Muscle layer of duodenum (tissue), 2 donors: Measurements from ENCODE around the gene VKORC1.

Source experiments
- H3K27ac ChIP-seq: one replicate; pipeline ENCODE4 v1.7.0; 2013; ENCODE audit warnings: mild to moderate bottlenecking, low read length
- H3K27me3 ChIP-seq: one replicate; pipeline ENCODE4 v1.7.0; 2013; ENCODE audit warnings: low read depth, mild to moderate bottlenecking, control low read depth, low read length
- H3K36me3 ChIP-seq, 2 donors: one replicate each; pipeline ENCODE4 v1.7.0; 2013; ENCODE audit warnings: low read length in 2 of 2, control low read depth in 1 of 2, mild to moderate bottlenecking in 1 of 2; ENCODE audit not compliant: insufficient read depth in 2 of 2, control insufficient read depth in 1 of 2
- H3K4me1 ChIP-seq, 2 donors: one replicate each; pipeline ENCODE4 v1.7.0; 2013; ENCODE audit warnings: low read length in 2 of 2, mild to moderate bottlenecking in 2 of 2, control low read depth in 1 of 2, moderate library complexity in 1 of 2; ENCODE audit not compliant: insufficient read depth in 2 of 2, control insufficient read depth in 1 of 2
- H3K4me3 ChIP-seq, 2 donors: one replicate each; pipeline ENCODE4 v1.7.0; 2013; ENCODE audit warnings: low read length in 2 of 2, low read depth in 1 of 2, mild to moderate bottlenecking in 1 of 2
- H3K9me3 ChIP-seq, 2 donors: one replicate each; pipeline ENCODE4 v1.7.0; 2013; ENCODE audit warnings: low read length in 2 of 2, control low read depth in 1 of 2, mild to moderate bottlenecking in 1 of 2; ENCODE audit not compliant: control insufficient read depth in 1 of 2
- donor health status: healthy.

VKORC1 gene

DNA sequence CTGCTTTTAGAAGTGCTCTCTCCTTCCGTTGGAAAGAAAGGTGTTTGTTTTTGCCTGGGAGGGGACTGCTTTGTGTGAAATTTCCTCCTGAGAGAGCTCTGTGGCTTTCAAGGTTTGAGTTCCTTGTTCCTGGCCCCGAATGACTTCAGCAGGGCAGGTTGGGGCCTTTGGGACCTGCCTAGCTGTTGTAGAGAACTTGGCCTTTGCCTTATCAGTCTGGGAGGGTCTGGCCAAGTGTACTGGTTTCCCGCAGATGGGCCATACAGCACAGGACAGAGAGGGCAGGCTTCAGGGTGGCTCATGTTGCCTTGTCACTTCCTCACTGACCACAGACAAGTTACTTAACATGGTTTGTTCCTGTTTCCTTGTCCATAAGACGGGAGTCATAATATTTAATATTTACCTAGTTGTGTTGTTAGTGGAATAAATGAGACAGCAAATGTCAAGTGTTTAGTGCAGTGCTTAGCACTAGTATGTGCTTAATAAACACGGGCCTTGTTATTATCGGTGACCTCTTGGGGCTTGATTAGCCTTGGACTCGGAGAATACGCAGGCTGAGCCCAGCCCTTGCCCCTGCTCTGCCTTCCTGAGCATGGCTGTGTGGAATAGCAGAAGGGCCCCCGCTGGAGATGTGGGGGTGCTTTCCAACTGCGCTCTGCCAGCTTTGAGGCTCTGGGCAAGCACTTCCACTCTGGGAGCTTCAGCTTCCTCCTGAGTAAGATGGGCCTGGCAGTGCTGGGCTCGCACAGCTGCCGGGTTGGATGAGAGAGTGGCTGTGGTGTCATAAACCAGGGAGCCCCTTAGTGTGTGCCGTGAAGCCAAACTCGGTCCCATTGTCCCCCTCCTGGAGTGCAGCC, 34.3 kb upstream of the VKORC1 start:
- H3K4me3 ChIP-seq = no peak overlapping the region
- H3K36me3 ChIP-seq = peaks cover 26 to 42% of the 10 kb centered on the region in 2 donors
- no peaks in the 10 kb centered on the region for H3K27me3 ChIP-seq
- H3K4me1 ChIP-seq = peaks cover 0 to 6% of the 10 kb centered on the region in 2 donors
- H3K9me3 ChIP-seq = no peaks in the 10 kb centered on the region
- peak overlapping the region; percentile 94 for H3K27ac ChIP-seq

DNA sequence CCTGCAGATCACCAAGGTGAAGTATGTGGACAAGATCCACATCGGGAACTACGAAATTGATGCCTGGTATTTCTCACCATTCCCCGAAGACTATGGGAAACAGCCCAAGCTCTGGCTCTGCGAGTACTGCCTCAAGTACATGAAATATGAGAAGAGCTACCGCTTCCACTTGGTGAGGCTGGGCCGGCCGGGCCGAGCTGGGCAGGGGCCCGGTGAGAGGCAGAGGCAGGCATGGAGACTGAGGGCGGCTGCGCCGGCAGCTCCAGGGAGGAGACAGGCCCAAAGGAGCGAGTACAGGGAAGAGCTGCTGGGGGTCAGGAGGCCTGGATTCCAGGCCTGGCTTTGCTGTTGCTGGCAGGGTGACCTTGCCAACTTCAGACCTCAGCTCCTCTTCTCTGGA, 32.6 kb upstream of the VKORC1 start:
- Histone ChIP-seq H3K36me3 (peaks cover 24 to 45% of the 10 kb centered on the region in 2 donors), H3K27ac (peak overlapping the region; percentile 94), H3K27me3 (no peaks in the 10 kb centered on the region), H3K9me3 (no peaks in the 10 kb centered on the region), H3K4me1 (peaks cover 0 to 6% of the 10 kb centered on the region in 2 donors), H3K4me3 (no peak overlapping the region)

DNA sequence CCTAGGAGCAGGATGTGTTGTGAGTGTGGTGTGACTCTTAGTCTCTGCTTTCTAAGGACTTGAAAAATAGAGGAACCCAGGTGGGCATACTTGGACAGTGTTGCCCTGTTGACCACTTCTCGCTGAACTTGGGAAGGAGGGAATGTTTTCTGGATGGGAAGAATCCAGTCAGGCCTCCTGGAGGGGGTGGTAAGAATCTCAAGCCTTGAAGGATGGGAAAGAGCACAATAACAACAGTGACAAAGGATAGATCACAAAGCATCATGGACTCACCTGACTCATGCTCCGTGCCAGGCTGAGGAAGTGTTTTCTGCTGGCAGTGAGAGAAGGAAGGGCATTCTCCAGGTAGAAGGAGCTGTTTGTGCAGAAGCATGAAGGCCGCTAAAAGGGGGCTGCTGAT, 31.2 kb upstream of the VKORC1 start:
- H3K4me1 ChIP-seq = peaks cover 0 to 6% of the 10 kb centered on the region in 2 donors
- no peak overlapping the region for H3K4me3 ChIP-seq
- no peak overlapping the region for H3K27ac ChIP-seq
- H3K27me3 ChIP-seq = no peaks in the 10 kb centered on the region
- no peaks in the 10 kb centered on the region for H3K9me3 ChIP-seq
- H3K36me3 ChIP-seq = peaks cover 23 to 45% of the 10 kb centered on the region in 2 donors

- H3K4me1 ChIP-seq = peaks cover 8 to 13% of the 10 kb centered on the region in 2 donors
- no peaks in the 10 kb centered on the region for H3K27me3 ChIP-seq
- peak overlapping the region; percentile 100 for H3K27ac ChIP-seq
- no peak overlapping the region for H3K4me3 ChIP-seq
- H3K36me3 ChIP-seq = peaks cover 17 to 32% of the 10 kb centered on the region in 2 donors
- H3K9me3 ChIP-seq = no peaks in the 10 kb centered on the region
These were observed 25.5 kb upstream of the VKORC1 start for GRCh38 chr16:31120129-31120528.

DNA sequence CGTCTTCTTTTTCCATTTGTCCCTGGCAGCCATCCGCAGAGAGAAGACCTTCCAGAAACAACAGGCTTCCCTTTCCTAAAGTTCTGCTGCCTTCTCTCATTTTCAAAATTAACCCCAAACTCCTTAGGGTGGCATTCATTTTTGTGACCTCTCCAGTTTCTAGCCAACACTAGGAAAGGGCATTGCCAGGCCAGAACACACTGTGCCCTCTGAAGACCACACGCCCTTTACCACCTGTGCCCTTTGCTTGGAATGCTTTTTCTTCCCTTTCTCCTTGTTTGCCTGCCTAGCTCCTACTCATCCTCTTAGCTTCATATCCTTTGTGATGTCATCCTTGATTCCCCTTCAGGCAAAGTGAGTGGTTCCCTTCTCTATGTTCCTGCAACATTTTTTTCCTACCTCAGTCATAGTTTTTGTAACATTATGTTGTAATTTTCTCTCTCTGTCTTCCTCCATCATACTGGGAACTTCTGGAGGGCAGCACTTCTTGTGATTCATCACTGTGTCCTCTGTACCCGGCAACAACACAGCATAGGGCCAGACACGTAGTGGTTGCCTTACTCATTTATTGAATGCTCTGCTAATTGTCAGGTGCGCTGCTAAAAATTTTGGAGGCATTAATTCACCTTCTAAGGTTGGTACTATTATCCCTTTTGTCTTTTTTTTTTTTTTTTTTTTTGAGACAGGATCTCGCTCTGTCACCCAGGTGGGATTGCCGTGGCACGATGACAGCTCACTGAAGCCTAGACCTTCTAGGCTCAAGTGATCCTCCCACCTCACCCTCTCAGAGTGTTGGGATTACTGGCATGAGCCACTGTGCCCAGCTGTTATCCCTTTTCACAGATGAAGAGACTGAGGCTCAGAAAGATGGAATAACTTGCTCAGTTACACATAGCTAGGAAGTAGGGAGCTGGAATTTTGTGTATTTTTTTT, 23.9 kb upstream of the VKORC1 start:
- H3K9me3 ChIP-seq = no peaks in the 10 kb centered on the region
- H3K27me3 ChIP-seq = no peaks in the 10 kb centered on the region
- H3K4me1 ChIP-seq = peaks cover 8 to 13% of the 10 kb centered on the region in 2 donors
- H3K27ac ChIP-seq = peak overlapping the region; percentile 100
- peak overlapping the region; percentile 73 to 87 for H3K4me3 ChIP-seq
- H3K36me3 ChIP-seq = peaks cover 17 to 32% of the 10 kb centered on the region in 2 donors

DNA sequence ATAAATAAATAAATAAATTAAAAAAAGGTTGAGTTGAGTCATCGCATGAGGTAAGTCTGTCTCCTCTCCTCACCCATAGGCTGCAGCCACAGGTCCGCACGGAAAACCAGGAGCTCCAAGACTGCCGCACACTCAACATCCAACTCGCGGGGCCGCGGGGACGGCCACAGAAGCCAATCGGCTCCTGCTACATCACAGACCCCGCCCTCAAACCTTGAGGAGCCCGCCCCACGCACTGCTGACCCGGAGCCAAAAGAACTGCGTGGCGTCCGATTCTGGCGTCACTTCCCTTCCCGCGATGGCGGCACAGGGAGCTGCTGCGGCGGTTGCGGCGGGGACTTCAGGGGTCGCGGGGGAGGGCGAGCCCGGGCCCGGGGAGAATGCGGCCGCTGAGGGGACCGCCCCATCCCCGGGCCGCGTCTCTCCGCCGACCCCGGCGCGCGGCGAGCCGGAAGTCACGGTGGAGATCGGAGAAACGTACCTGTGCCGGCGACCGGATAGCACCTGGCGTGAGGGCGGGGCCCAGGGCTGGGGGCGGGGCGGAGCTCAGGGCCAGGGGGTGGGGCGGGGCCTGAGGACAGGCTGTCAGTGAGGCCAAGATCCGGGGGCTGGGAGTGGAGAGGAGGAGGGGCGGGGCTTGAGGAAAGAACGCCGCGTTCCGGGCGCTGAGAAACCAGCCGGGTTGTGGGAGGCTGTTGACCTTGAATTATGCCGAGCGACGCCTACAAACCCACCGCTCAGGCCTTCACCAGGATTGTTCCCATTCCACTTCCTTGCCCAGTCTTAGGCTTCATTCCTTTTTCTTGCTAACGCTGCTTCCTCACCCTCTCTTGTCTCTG, 23.0 kb upstream of the VKORC1 start, which contains the start of gene KAT8:
TSS of gene KAT8 (plus strand) at position 281 of the 839 bp plus-strand sequence. CDS start at position 299, 18 bp downstream.
- H3K9me3 ChIP-seq = no peaks in the 10 kb centered on the region
- peak within 1 kb of the TSS; percentile 73 to 87 for H3K4me3 ChIP-seq
- H3K4me1 ChIP-seq = peaks cover 8 to 13% of the 10 kb centered on the region in 2 donors
- H3K36me3 ChIP-seq = peaks cover 17 to 39% of the 10 kb centered on the region in 2 donors
- no peaks in the 10 kb centered on the region for H3K27me3 ChIP-seq
- H3K27ac ChIP-seq = peak within 1 kb of the TSS; percentile 100

DNA sequence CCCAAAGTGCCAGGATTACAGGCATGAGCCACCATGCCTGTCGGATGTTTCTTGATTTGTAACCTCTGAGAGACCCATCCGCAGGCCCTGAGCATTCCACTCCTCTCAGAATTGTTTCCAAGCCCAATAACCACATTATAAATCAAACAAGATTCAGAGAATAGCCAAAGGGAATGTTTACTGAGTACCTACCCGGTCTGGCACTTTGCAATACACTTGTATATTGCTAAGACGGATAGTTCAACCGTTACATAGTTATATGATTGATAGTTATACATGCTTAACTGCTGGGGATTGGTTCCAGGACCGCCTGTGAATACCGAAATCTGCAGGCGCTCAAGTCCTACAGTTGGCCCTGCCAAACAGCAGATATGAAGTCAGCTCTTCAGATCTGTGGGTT, 19.9 kb upstream of the VKORC1 start:
- Histone ChIP-seq H3K36me3 (peaks cover 21 to 42% of the 10 kb centered on the region in 2 donors), H3K27me3 (no peaks in the 10 kb centered on the region), H3K9me3 (no peaks in the 10 kb centered on the region), H3K4me3 (no peak overlapping the region), H3K4me1 (peaks cover 8 to 13% of the 10 kb centered on the region in 2 donors), H3K27ac (no peak overlapping the region)

- H3K27ac ChIP-seq = peak overlapping the region; percentile 56
- H3K4me1 ChIP-seq = peaks cover 3 to 13% of the 10 kb centered on the region in 2 donors
- peaks cover 21 to 44% of the 10 kb centered on the region in 2 donors for H3K36me3 ChIP-seq
- H3K9me3 ChIP-seq = no peaks in the 10 kb centered on the region
- H3K4me3 ChIP-seq = no peak overlapping the region
- H3K27me3 ChIP-seq = no peaks in the 10 kb centered on the region
These were observed 18.8 kb upstream of the VKORC1 start for GRCh38 chr16:31113121-31114120.

- Histone ChIP-seq H3K9me3 (no peaks in the 10 kb centered on the region), H3K27me3 (no peaks in the 10 kb centered on the region), H3K27ac (no peak overlapping the region), H3K36me3 (peaks cover 21 to 41% of the 10 kb centered on the region in 2 donors), H3K4me3 (no peak overlapping the region), H3K4me1 (peaks cover 4 to 9% of the 10 kb centered on the region in 2 donors)
These were observed 18.1 kb upstream of the VKORC1 start for GRCh38 chr16:31112711-31113110.
